Measurements from ENCODE around the gene BANK1.

- TF ChIP-seq POLR2A (IDR thresholded peaks at IDR 0.05) (no peak), CTCF (IDR thresholded peaks at IDR 0.05) (no peak)
These were observed 130.8 kb downstream of the BANK1 start for GRCh38 chr4:101921370-101921769.
